ENCODE results near the gene IFITM2.
"Not testable (repeated sequence)": the region's sequence is repeated elsewhere in the genome, so short reads cannot be mapped to it uniquely, and the experiment has no call there.

IFITM2 gene

DNA sequence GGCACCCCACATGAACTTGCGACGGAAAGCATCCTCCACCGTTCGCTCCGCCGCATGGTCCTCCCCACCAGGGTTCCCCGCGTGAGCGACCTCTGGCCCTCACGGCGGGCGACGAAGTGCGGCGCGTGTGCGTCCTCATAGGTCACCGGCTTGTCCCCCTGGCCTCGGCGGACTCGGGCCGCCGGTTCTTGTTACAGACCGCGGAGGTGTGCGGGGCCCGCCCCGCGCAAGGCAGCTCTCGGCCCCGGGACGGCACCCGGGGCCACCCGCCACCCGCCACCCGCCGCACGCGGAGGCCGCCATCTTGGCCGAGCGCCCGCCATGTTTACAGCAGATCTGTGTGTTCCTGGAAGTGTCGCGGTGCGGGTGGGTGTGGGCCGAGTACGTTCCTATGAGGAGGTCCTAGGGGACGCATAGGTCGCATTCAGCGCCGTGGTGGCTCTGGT is 3.5 kb upstream of the IFITM2 start:
- CTCF ChIA-PET: interaction anchor here (0.9 to 5.3 kb wide), 10 partner anchors 9 to 214 kb away, joined by 3 to 69 read pairs (median 16); partner anchors contain the start of genes B4GALNT4, IFITM1 and PGGHG
- POLR2A ChIA-PET: no interaction called here
- no peak for DNase-seq (ENCODE audit: low read depth, low spot score)
- H3K4me3 ChIP-seq (ENCODE audit: low read depth, low read length): no peak overlapping the region
- TF ChIP-seq, protein P1, sequence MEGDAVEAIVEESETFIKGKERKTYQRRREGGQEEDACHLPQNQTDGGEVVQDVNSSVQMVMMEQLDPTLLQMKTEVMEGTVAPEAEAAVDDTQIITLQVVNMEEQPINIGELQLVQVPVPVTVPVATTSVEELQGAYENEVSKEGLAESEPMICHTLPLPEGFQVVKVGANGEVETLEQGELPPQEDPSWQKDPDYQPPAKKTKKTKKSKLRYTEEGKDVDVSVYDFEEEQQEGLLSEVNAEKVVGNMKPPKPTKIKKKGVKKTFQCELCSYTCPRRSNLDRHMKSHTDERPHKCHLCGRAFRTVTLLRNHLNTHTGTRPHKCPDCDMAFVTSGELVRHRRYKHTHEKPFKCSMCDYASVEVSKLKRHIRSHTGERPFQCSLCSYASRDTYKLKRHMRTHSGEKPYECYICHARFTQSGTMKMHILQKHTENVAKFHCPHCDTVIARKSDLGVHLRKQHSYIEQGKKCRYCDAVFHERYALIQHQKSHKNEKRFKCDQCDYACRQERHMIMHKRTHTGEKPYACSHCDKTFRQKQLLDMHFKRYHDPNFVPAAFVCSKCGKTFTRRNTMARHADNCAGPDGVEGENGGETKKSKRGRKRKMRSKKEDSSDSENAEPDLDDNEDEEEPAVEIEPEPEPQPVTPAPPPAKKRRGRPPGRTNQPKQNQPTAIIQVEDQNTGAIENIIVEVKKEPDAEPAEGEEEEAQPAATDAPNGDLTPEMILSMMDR (IDR thresholded peaks at IDR 0.05; ENCODE audit: insufficient read depth, low read length, missing control alignments): no peak

DNA sequence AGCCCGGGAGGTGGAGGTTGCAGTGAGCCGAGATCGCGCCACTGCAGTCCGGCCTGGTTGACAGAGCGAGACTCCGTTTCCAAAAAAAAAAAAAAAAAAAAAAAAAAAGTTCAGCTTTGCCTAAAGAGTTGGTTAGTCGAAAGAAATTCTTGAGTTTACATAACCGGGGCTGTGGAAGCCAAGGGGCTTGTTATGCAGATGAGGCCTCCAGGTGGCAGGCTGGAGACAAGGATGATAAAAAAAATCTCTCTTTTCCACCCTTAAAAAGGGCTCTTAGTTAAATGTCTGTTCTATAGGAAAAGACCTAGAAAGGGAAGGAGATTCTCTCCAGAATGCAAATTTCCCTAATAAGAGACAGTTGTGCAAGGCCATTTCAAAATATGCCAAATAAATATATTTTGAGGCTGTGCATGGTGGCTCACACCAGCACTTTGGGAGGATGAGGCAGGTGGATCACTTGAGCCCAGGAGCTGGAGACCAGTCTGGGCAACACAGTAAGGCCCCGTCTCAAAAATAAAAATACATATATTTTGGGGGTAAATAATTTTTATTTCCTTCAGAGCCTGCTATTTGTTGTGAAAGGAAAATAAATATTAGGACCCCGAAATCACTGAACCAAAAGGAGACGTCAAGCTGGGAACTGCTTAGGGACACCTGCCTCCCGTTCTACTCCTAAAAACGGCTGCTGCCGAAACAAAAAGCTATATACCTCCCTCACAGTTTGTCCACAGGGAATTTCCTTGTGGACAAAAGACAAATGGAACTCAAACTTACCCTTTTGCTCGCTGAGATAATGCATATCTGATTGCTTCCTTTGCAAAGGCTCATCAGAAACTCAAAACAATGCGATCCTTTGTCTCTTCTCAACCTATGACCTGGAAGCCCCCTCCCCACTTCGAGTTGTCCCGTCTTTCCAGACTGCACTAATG is 2.4 kb upstream of the IFITM2 start:
- no peak overlapping the region; the same call in 1 of the 2 replicates for H3K4me3 ChIP-seq (ENCODE audit: low read depth, low read length)
- CTCF ChIA-PET: interaction anchor here (0.7 to 5.3 kb wide), 29 partner anchors 8 to 213 kb away, joined by 3 to 69 read pairs (median 5); partner anchors contain the start of genes B4GALNT4, IFITM1 and PGGHG
- POLR2A ChIA-PET: interaction anchor here (0.6 kb wide), 1 partner anchor 92 kb away, joined by 3 read pairs; no protein-coding TSS in a partner anchor
- TF ChIP-seq, protein P1 (IDR thresholded peaks at IDR 0.05; ENCODE audit: insufficient read depth, low read length, missing control alignments): peak; percentile 48
- peak; percentile 44 for DNase-seq (ENCODE audit: low read depth, low spot score)

DNA sequence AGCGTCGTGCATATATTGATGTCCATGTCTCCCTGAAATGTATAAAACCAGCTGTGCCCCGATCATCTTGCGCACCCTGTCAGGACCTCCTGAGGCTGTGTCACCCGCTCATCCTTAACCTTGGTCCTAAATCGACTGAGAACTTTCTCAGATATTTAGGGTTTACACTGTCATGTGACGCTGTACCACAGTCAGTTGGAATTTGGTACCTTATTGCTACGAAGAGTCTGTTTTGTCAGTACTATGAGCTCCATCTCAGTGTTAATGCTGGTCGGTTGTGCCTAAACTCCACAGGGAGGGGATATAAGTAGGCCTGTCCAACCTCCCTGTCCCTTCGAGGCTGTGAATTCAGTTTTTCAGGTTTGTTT is 1.8 kb upstream of the IFITM2 start:
- TF ChIP-seq, protein P1 (IDR thresholded peaks at IDR 0.05; ENCODE audit: insufficient read depth, low read length, missing control alignments): no peak
- no peak overlapping the region for H3K4me3 ChIP-seq (ENCODE audit: low read depth, low read length)
- DNase-seq (ENCODE audit: low read depth, low spot score): no peak
- POLR2A ChIA-PET: interaction anchor here (0.6 kb wide), 1 partner anchor 91 kb away, joined by 3 read pairs; no protein-coding TSS in a partner anchor
- CTCF ChIA-PET: interaction anchor here (0.7 to 5.3 kb wide), 26 partner anchors 8 to 206 kb away, joined by 3 to 69 read pairs (median 6); partner anchors contain the start of genes B4GALNT4, IFITM1 and PGGHG

DNA sequence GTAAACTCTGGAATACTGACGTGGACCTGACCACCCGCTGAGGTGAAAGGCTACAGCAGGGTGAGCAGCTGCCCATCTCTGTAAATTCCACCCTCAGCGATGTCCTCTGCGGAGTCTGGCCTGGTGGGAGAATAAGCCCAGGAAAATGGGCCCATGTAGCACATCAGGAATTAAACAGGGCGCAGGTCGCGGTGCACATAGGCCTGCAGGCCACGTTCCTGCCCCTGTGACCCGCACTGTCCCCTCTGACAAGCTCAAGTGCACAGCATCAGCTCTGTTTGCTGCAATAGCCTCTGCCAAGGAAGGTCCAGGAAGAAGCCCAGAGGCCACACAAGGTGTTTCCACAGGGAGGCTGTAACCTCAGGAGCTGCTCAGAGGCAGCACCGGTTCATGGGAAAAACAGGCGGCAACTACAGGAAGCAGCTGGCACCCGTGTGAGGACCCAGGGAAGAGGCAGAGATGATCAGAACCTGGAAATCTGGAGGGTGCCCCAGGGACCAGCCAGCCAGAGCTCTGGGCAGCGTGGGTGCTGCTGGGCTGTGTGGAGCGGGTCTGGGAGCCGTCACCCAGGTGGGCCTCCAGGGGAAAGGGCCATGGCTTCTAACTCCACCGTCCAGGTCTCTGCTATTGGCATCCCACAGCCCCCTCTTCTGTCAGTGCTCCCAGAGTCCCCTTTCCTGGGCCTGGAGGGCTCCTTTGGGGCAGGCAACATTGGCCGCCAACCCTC is 808 bp upstream of the IFITM2 start:
- H3K4me3 ChIP-seq (ENCODE audit: low read depth, low read length): no peak overlapping the region
- TF ChIP-seq, protein P1 (IDR thresholded peaks at IDR 0.05; ENCODE audit: insufficient read depth, low read length, missing control alignments): no peak
- ChIA-PET CTCF (interaction anchor here (0.6 to 5.3 kb wide), 17 partner anchors 9 to 212 kb away, joined by 3 to 69 read pairs (median 6); partner anchors contain the start of genes B4GALNT4, IFITM1 and PGGHG), POLR2A (no interaction called here)
- DNase-seq (ENCODE audit: low read depth, low spot score): no peak

DNA sequence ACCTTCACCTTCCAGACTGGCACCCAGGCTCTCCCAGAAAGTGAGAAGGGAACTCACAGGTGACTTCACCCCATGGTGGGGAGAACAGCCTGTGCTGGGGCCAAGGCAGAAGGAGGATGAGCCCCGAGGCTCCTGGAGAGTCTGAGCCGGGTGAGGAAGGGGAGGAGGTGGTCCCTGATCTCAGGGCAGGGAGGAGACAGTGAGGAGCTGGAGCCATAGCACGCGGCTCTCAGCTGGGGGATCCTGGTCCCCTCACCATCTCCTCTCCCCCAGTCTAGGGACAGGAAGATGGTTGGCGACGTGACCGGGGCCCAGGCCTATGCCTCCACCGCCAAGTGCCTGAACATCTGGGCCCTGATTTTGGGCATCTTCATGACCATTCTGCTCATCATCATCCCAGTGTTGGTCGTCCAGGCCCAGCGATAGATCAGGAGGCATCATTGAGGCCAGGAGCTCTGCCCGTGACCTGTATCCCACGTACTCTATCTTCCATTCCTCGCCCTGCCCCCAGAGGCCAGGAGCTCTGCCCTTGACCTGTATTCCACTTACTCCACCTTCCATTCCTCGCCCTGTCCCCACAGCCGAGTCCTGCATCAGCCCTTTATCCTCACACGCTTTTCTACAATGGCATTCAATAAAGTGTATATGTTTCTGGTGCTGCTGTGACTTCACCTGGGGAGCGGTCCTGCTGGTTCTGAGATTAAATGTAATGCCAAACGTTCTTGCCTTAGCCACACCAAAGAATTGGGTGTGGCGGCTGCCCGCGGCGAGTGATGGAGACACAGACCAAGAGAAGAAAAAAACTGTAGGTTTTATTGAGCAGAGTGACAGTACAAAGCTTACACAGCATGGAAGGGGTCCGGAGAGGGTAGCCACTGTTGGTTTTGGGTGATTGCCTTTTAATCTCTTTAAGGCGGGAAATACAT is 1.4 kb downstream of the IFITM2 start:
- peak overlapping the region; percentile 67 for H3K4me3 ChIP-seq (ENCODE audit: low read depth, low read length)
- ChIA-PET CTCF (interaction anchor here (0.5 to 1.5 kb wide), 9 partner anchors 8 to 209 kb away, joined by 3 to 10 read pairs (median 3); no protein-coding TSS in a partner anchor), POLR2A (interaction anchor here (0.7 kb wide), 1 partner anchor 44 kb away, joined by 3 read pairs; no protein-coding TSS in a partner anchor)
- not testable (repeated sequence) for DNase-seq (ENCODE audit: low read depth, low spot score)

DNA sequence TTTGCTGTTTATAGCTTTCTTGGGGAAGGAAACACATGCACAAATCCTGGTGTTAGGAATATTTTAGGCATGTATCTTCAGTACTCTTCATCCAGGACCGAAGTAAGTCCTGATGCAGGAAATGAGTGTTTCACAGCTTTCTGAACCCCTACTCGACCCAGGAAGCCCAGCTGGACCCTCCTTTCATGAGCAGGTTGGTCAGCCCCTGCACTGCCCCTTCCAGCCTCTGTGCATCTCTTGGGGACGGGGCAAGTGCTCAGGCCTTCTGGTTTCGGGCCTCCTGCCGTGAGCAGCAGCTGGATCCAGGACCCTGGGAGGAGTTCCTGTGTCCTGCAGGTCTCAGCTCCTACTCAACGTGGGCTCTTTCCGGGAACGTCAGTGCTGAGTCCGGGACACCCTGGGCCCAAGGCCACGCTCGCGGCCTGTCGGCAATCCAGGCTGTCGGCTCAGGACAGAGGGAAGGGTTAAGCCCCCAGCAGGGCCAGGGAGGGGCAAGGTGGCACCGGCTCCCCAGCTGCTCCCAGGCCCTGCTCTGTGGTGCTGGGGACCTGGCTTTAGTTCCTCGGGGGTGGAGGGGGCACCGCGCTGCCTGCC is 2.5 kb downstream of the IFITM2 start:
- not testable (repeated sequence) for DNase-seq (ENCODE audit: low read depth, low spot score)
- CTCF ChIA-PET: interaction anchor here (0.7 to 1.5 kb wide), 7 partner anchors 7 to 208 kb away, joined by 3 to 10 read pairs (median 3); no protein-coding TSS in a partner anchor
- POLR2A ChIA-PET: interaction anchor here (0.7 kb wide), 1 partner anchor 43 kb away, joined by 3 read pairs; no protein-coding TSS in a partner anchor
- H3K4me3 ChIP-seq (ENCODE audit: low read depth, low read length): peak overlapping the region; percentile 67

DNA sequence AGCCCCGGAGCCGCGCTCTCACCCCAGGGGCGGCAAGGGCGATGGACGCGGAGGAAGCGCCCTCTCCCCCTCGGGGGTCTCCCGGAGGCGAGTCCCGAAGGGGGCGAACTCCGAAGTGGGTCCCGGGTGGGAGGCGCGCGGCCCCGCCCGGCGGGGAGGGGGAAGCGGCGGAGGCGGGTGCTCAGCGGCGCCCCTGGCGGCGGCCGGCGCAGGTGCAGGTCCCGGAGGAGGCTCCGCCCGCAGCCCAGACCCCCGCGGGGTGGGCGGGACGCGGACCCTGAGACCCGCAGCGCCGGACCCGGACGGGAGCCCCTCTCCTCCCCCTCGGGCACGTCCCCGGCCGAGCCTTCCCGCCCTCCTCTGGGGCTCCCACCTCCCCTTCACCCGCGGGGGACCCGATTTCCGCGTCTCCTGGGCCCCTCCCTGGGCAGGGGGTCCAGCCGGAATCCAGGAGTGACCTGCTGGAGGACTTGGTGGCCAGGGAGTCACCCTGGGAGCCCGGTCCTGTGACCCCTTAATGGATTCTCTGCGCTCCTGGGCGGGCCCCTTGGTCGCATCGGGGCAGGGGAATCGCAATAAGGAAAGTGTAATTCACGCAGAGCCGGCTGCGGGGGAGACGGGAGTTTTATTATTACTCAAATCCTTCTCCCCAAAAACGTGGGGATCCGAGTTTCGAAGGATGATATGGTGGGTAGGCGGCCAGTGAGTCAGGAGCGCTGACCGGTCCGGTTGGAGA is 3.6 kb downstream of the IFITM2 start:
- H3K4me3 ChIP-seq (ENCODE audit: low read depth, low read length): peak overlapping the region; percentile 45
- not testable (repeated sequence) for DNase-seq (ENCODE audit: low read depth, low spot score)
- POLR2A ChIA-PET: interaction anchor here (1.9 kb wide), 1 partner anchor 44 kb away, joined by 4 read pairs; no protein-coding TSS in a partner anchor
- CTCF ChIA-PET: interaction anchor here (0.6 to 1.5 kb wide), 2 partner anchors 44 to 67 kb away, joined by 3 to 7 read pairs; no protein-coding TSS in a partner anchor

Data from AG04449 (cell line).